ENCODE measurements around the gene PDE11A.

- TF ChIP-seq POLR2A (IDR thresholded peaks at IDR 0.05; ENCODE audit: low read length) (no peak), GATA1 (IDR thresholded peaks at IDR 0.05; ENCODE audit: low read depth, low read length) (no peak)
Observed at GRCh38 chr2:177730363-177730762, 342.2 kb downstream of the PDE11A start.
